Activated CD4-positive, CD25-positive, alpha-beta regulatory T cell treated with anti-CD3 and anti-CD28 coated beads, Interleukin-2, amount 50 U/mL, for 16 hours (primary cell): Measurements from ENCODE around the gene ANHX.

Experiments used
- DNase-seq: peaks from one replicate; pipeline ENCODE4 v3.0.0-alpha.2; 2020; ENCODE audit warnings: low read depth, low spot score

The ANHX gene

GRCh38 chr12:133203344-133204263 lies 32.1 kb downstream of the ANHX start:
- no peak for DNase-seq

- no peak for DNase-seq
Measured at GRCh38 chr12:133202493-133203343, 33.0 kb downstream of the ANHX start.

GRCh38 chr12:133201888-133202287 lies 33.8 kb downstream of the ANHX start:
- no peak for DNase-seq

GRCh38 chr12:133192847-133193246 lies 42.8 kb downstream of the ANHX start:
- no peak for DNase-seq

GRCh38 chr12:133190176-133190575 lies 45.5 kb downstream of the ANHX start:
- no peak for DNase-seq

GRCh38 chr12:133181238-133181959 lies 54.3 kb downstream of the ANHX start, which contains the start of gene ZNF268:
ZNF268 (plus strand) TSS chr12:133181495; CDS start chr12:133181998, 503 bp downstream.
- peak; percentile 81 for DNase-seq

- no peak for DNase-seq
Measured at GRCh38 chr12:133180669-133181068, 55.0 kb downstream of the ANHX start.

- DNase-seq: no peak
Measured at GRCh38 chr12:133174901-133175300, 60.8 kb downstream of the ANHX start.

GRCh38 chr12:133172491-133172890 lies 63.2 kb downstream of the ANHX start:
- DNase-seq: no peak
